ENCODE measurements around the gene SNX15.

Gene SNX15

DNA sequence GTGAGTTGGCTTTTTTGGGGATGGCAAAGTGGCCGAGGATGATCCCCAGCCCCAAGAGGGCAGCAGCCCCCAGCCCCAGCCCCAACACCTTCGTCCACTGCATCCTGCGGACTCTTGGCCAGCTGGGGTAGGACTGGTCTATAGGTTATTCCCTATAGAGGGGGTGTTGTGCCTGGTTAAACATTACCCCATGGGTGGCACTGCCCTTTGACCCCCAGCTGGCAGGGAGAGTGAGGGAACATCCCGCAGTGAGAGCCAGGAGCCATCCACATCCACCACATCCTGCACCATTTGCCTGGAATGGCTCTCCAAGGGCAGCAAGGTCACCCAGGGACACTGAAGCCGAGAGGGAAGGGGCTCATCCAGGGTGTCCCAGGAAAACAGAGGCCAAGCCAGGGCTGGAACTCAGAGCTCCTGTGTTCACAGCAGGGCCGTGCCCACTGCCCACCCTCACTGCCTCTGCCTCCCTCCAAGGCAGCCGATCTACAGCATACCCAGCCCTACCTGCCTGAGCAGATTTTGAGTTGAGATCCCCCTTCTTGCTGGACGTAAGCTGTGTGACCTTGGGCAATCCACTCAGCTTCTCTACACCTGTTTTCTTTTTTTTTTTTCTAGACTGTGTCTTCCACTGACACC, 31.3 kb downstream of the SNX15 start, which contains the start of gene NAALADL1:
TSS of gene NAALADL1 (minus strand) at position 135 of the 636 bp plus-strand sequence. CDS start at position 103, 32 bp downstream.
- DNase-seq, result no peak

GRCh38 chr11:65059523-65059922, 32.3 kb downstream of the SNX15 start:
- DNase-seq, result no peak

DNA sequence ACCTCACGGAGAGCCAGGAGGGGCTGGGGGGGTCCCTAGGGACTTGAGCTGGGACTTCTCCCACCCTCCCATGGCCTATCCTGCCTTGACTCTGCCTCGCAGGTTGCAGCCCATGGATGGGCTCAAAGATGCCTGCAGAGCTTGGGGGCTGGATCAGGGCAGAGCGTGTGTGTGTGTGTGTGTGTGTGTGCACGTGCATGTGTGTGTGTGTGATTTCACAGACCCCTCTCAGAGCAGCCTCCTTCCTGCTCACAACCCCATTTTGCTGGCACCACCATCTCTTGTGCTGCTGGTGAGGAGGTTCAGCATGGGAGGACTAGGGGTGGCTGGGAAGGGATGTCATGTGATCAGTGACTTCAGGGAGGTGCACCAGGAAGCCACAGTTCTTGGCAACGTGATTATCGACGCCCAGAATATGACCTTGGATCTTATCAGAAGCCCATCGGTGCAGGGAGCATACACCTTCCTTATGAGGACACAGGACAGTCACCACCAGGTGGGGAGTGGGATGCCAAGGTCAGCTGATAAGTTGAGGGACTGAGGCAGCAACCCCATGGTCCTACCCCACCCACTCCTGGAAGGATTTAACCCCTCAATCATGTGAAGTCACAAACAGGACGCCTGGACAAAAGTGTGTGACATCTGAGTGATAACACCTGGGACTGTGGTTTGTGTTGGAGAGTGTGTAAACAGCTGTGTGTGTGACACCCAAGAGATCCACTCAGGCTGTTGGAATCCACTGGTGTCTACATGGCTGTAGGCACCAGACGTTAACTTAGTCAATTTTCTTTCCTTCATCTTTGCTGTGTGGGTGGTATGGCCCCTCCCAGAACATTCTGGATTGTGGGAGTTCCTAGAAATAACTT, 33.0 kb downstream of the SNX15 start:
- no peak for DNase-seq

DNA sequence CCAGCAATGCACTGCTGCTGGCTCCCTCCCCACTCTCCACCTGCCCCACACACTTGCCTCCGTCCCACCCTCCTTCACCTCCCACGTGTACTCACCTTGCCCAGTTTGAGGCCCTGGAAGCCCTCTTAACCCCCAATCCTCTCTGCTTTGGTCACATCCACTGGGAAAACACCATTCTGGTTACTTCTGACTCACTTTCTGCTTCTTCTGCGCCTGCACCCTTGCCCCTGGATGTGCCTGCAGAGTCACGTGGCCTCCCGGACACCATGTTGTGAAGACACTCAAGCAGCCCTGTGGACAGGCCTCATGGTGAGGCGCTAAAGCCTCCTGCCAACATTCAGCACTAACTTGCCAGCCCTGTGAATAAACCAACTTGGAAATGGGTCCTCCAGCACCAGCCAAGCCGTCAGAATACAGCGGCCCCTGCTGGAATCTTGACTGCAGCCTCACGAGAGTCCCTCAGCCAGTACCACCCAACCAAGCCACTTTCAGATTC, 33.7 kb downstream of the SNX15 start:
- DNase-seq, result peak; percentile 71

- DNase-seq, result no peak
Observed at GRCh38 chr11:65063532-65063931, 36.3 kb downstream of the SNX15 start.

DNA sequence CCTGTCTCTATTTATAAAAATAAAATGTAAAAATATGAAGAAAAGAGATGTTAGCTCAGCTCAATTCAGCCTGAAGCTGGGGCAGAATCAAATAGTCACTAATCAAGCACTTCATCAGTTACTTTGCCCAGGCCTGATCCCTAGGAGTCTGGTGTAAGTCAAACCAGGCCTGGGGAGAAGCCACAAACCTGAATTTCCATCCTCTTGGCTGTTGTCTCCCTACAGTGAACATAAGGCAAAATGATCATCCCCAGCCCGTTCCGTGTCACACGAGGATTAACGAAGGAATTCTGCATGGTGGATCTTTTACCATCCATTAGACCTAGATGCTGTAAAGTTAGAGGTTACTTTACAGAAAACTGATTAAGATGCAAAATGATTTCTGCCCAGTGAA, 37.6 kb downstream of the SNX15 start:
- no peak for DNase-seq

DNA sequence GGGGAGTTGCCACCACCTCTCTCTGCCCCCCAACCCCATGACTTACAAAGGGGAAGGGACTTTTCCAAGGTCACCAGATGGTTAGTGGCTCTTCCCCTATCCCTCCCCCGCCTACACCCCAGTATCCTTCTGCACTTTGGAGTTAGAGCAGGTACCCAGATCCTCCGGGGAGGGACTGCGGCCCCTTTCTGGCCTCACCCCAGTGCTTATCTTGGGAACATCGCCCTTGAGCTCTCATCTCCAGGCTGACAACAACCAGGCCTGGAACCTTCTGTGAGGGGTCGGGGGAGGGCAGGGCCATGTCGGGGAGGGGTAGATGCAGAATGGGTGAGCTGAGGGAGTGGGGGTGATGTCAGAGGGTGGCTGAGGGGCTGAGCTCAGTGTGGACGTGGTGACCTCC, 38.6 kb downstream of the SNX15 start:
- DNase-seq, result no peak

GRCh38 chr11:65066315-65066714, 39.1 kb downstream of the SNX15 start:
- DNase-seq, result no peak

DNA sequence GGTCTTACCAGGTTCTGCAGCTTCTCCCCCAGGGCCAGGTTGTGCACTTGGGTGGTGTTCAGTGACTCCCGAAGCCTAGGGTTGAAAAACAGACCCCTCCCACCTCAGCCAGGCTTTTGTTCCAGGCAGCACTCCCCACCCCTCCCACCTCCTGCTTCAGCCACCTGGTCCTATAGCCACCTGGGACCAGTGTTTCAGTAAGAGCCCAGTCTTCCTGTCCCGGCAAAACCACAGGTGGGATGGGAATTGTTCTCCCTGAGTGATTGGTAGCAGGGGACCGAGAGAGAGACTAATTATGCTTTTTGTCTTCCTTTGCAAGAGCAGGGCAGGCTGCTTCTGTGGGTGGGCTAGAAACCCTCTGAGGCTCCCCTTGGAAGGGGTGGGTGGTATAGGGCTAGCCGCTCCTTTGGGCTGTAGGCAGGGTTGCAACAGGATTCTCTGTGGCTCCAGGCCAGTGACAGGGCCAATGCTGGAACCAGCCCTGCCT, 39.6 kb downstream of the SNX15 start:
- no peak for DNase-seq

- no peak for DNase-seq
Observed at GRCh38 chr11:65067446-65067845, 40.2 kb downstream of the SNX15 start.

- DNase-seq, result no peak
Observed at GRCh38 chr11:65069217-65069616, 42.0 kb downstream of the SNX15 start.

- DNase-seq, result no peak
Observed at GRCh38 chr11:65071907-65072630, 44.8 kb downstream of the SNX15 start.

- DNase-seq, result no peak
Observed at GRCh38 chr11:65072631-65072966, 45.4 kb downstream of the SNX15 start.

GRCh38 chr11:65077451-65077850, 50.2 kb downstream of the SNX15 start:
- no peak for DNase-seq

DNA sequence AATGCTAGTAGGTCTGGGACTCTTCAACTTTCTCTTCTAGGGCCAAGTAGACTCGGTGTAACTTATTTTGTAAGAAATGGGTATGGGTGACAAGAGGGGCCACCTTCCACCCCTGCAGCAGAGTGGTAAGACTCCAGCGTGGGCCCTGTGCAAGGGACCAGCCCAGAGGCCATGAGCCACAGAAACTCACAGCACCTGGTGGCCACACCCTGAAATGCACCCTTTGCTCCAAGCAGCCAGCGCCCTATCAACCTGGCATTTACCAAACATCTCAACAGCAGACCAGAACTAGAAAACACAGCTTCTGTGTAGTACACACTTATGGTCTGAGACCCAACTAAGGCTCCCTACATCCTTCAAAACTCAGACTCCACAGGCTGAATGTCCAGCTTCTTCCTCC, 50.9 kb downstream of the SNX15 start:
- peak; percentile 74 for DNase-seq

DNA sequence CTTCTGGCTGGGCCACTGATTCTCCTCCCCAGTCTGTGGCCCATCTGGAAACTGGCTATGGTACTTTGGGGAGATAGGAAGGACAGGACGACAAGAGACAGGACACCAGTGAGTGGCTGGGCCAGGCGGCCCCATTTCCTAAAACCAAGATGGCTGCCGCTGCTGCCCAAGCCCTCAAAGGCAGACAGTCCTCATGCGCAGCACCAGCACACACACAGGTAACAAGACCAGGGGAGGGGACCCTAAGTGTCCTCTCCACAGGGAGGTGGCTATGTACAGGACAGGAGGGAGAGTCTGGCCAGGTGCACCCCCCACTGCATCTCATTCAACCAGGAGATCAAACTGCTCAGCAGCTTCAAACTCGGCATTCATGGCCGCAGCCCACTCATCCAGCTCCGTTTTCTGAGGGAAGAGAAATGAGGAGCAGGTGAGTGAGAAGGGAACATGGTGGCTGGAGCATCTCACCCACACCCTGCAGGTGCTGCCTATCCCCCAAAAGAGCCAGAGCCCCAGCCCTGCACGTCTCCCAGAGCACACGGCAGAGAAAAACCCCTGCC, 51.6 kb downstream of the SNX15 start:
- DNase-seq, result peak; percentile 38

- DNase-seq, result no peak
Observed at GRCh38 chr11:65083134-65083833, 56.0 kb downstream of the SNX15 start.

DNA sequence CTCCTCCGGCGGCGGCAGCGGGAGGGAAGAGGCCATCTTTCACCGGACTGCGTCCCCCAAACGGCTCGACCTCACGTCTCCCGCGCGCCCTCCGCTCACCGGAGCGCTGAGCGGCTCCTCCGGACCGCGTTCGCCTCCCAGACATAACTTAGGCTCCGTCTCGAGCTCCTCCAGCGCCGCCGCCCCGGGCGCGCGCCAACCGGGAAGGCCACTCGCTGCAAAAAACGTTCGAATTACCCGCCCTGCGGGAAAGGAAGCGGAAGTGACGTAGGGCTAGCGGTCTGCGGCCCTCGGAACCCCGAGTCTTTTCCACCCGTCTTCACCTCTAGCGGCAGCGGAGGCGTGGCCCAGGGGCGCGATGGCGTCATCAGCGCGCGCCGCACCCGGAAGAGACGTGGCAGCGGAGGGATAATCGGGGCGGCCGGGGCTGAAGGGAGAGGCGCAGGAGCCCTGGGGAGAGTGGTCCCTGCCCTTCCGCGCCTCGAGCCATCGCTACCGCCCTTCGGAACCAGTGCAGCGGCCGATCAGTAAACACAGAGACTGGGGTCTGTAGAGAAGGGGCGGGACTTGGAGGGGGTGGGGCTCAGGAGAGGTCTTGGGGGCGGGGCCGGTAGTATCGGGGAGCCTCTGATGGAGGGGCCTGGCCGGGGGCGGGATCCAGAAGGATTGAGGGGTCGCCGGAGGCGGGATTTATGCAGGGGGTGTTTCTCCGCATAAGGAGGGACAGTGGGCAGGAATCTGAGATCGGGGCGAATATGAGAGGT, 56.8 kb downstream of the SNX15 start, which contains the start of the genes CDCA5 and ZFPL1:
TSS of gene CDCA5 (minus strand) at position 207 of the 764 bp plus-strand sequence. CDS start at position 145, 62 bp downstream.
TSS of gene ZFPL1 (plus strand) at position 389 of the 764 bp plus-strand sequence. CDS start 477 bp downstream, outside the sequence.
- DNase-seq, result peak; percentile 97

GRCh38 chr11:65084598-65085375, 57.5 kb downstream of the SNX15 start:
- no peak for DNase-seq

GRCh38 chr11:65085446-65085845, 58.2 kb downstream of the SNX15 start:
- DNase-seq, result no peak
